Fibroblast of the conjunctiva (primary cell): ENCODE measurements around the gene HERC4.
"Not testable (repeated sequence)": the region's sequence is repeated elsewhere in the genome, so short reads cannot be mapped to it uniquely, and the experiment has no call there.

Experiments
- DNase-seq: peaks from one replicate; pipeline ENCODE4 v3.0.0-alpha.2; 2010; ENCODE audit warnings: low read depth

The HERC4 gene

DNA sequence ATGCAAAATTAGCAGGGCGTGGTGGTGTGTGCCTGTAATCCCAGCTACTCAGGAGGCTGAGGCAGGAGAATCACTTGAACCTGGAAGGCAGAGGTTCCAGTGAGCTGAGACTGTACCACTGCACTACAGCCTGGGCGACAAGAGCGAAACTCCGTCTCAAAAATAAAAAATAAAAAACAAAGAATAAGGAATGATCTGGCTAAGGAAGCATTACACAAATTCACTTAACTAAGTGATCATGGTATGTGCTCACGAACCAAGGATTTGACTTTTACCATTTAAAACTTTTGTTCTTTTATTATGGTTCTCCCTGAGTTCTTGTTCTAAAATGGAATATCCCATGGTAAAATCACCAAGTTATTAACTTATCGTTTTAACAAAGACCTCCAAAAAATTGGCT lies 119.5 kb downstream of the HERC4 start:
- DNase-seq = no peak

DNA sequence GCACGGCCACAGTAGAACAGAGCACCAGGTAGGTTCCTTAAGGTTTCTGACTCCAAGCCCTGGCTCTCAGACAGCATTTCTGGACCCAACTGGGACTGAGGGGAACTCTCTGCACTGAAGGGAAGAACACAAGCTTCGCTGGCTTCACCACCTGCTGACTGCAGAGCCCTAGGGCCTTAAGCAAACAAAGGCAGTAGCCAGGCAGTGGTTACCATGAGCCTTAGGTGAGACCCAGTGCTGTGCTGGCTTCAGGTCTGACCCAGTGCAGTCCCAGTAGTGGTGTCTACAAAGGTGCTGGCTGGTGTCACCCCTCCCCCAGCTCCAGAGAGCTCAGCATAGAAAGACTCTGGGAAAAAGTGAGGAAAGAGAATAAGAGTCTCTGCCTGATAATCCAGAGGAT lies 131.2 kb downstream of the HERC4 start:
- no peak for DNase-seq

DNA sequence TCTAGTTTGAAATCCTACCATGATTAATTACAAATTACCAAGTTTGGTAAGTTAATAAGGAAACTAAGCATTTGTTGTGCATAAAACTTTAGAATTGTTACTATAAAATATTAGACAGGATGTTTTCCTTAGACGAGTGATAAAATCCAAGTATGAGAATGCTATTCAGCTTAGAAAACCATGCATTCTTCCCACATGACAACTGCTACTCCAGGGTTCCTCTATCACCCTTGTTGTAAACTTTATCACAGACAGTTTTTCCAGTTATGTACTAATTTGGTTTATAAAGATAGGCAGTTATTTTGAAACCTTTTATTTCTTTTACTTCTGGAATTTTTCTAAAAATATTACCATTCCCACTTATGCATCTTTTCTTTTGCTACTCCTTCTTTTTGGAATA lies 138.7 kb downstream of the HERC4 start:
- DNase-seq = no peak

DNA sequence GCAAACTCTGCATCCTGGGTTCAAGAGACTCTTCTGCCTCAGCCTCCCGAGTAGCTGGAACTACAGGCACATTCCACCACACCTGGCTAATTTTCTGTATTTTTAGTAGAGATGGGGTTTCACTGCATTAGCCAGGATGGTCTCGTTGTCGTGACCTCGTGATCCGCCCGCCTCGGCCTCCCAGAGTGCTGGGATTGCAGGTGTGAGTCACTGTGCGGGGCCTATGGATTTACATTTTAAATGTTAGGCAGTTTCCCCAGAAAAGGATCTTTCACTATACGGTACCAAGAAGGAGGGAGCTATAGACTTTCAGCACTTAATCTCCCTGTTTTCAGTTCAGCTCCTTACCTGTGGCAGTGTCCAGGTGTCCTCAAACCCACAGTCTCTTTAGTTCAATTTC lies 139.9 kb downstream of the HERC4 start:
- no peak for DNase-seq

DNA sequence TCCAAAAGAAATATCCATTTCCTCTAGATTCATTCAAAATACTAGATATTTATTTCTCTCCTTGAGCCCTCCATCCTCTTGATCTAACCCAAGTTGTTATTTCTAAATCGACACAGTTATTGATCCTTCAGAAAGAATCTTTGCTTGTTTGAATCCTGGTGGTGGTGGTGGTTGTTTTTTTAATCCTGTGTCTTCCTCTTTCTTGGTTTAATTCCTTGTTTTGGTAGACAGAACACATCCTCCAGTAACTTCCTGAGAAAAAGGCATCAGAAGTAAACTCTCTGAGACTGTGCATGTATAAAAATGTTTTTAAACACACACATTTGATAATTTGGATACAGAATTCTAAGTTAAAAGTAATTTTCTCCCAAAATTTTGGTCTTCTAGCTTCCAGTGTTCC lies 140.7 kb downstream of the HERC4 start:
- no peak for DNase-seq

DNA sequence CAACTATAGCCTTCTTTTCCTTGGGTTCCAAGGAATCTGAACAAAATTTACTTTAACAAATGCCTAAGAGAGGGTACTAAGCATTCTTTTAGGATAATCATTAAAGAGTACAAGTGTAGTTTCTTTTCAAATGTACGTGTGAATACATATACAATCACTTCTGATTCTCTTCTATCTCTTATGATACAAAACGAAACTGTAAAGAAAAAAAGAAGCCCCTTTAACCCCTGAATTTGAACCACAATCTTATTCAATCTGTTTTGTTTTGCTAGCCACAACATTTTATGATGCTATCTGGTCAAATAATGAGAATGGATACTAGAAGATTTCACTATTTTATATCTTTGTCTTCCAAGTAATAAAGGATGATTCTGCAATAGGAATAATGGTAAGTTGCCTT lies 141.9 kb downstream of the HERC4 start:
- DNase-seq = no peak

DNA sequence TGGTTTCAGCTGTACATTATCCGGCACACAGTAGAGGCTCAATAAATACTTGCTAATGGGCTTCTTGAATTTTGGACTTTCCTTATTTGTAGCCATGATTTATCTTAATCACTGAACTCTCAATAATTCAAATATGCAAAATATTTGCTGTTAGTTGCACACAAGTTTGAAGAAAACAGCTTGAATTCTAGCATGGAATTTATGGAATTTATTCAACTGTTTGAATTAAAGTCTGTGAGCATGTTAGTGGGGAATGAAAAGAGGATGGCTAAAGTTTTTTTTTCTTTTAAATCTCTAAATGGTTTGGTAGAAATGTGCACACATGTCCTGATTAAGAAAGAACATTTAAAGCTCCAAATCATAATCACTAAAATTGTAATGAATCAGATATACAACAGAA lies 148.1 kb downstream of the HERC4 start:
- no peak for DNase-seq

DNA sequence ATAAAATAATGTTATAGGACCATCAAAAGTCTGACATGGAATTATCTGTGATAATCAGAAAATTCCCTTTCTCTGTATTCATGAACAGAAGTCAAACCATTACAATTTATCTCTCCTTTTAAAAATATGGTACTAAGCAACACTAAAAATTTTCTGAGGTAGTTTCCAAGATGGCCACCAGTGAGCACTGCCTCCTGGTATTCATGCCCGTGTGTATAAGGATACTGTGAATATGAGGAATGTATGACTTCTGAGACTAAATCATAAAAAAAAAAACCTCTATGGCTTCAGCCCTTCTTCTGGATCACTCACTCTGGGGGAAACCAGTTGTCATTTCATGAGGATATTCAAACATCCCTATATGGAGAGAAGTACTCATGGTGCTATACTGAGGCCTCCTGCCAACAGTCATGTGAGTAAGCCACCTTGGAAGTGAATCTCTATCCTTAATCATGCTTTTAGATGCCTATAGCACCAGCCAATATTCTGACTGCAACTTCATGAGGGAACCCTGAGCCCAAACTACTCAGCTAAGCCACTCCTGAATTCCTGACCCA lies 149.6 kb downstream of the HERC4 start:
- no peak for DNase-seq

DNA sequence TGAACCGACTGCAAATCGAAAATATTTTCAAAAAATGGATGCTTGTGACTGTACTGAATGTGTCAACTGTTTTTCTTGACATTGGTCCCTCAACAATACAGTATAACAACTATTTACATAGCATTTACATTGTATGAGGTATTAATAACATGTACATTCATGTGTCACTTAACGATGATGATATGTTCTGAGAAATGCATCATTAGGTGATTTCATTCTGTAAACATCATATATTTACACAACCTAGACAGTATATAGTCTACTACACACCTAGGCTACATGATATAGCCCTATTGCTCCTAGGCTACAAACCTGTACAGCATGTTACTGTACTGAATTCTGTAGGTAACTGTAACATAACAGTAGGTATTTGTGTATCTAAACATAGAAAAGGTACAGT lies 150.9 kb downstream of the HERC4 start:
- DNase-seq = no peak

DNA sequence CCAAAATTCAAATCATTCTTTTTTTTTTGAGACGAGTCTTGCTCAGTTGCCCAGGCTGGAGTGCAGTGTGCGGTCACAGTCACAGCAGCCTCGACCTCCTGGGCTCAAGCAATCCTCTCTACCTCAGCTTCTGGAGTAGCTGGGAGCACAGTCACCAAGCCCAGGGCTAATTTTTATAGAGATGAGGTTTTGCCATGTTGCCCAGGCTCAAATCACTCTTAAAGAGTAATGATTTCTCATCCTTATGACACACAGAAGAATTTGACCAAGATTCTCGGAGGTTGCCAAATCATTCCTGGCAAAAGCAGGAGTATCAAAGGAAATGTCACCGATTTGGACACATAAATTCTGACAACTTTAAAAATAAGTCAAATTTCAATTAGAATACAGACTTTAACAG lies 151.5 kb downstream of the HERC4 start:
- no peak for DNase-seq

DNA sequence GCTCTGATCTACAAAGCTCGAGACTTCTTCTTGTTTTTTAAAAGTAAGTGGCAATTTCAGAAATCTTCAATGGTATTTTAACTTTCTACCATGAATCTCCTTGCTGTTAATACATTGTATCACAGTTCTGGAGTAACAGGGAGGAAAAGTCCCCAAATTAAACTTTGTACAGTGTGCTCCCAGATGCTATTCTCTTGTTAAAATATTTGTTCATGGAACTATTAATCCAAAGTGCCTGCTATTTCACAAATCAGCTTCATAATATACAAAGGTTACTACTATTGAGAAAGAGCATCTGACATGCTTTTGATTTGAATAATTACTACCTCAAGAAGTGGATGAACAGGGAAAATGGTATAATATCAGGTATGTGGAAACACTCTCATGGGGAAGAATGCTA lies 154.0 kb downstream of the HERC4 start:
- DNase-seq = no peak

DNA sequence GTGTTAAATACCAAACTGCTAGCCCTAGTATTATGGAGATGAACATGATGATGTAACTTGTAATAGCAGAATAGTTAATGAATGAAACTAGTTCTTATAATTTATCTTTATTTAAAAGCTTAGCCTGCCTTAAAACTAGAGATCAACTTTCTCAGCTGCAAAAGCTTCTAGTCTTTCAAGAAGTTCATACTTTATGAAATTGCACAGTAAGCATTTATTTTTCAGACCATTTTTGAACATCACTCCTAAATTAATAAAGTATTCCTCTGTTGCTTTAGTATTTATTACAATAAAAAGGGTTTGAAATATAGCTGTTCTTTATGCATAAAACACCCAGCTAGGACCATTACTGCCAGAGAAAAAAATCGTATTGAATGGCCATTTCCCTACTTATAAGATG lies 157.4 kb downstream of the HERC4 start:
- no peak for DNase-seq

DNA sequence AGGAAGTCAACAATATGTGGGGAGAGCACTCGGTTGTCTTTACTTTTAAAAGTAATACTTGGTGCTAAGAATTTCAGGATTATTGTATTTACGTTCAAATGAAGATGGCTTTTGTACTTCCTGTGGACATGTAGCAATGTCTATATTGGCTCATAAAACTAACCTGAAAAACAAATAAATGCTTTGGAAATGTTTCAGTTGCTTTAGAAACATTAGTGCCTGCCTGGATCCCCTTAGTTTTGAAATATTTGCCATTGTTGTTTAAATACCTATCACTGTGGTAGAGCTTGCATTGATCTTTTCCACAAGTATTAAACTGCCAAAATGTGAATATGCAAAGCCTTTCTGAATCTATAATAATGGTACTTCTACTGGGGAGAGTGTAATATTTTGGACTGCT lies 157.9 kb downstream of the HERC4 start:
- no peak for DNase-seq

DNA sequence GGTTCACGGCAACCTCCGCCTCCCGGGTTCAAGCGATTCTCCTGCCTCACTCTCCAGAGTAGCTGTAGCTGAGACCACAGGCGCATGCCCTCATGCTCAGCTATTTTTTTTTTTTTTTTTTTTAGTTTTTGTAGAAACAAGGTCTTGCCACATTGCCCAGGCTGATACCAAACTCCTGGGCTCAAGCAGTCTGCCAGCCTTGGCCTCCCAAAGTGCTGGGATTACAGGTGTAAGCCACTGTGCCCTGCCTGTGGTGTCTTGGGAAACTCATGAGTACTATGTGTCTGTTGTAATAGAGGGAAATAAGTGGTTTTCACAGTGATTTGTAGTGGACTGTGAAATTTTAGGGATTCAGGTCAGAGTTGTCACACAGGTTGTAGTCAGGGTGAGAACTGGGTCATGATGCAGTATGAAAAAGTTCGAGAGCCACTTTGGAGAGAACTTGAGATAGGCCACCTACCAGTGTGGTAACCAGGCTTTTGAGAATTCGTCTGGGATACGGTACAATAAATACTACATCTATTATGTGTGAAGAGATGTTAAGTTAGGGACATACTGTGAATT lies 160.2 kb downstream of the HERC4 start:
- DNase-seq = no peak

DNA sequence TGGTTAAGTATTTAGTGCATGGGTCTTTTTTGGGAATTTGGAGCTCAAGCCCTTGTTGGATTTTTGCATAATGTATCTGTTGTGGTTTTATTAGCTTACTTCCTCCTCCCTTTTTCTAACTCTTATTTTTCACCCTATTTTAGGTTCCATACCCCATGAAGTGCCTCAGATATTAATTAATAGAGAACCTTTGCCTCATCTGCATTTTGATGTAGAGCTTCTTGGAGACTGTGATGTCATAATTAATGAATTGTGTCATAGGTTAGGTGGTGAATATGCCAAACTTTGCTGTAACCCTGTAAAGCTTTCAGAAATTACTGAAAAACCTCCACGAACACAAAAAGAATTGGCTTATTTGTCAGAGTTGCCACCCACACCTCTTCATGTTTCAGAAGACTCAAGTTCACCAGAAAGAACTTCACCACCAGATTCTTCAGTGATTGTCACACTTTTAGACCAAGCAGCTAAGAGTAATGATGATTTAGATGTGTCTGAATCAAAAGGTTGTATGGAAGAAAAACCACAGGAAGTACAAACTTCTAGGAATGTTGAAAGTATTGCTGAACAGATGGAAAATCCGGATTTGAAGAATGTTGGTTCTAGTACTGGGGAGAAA lies 162.6 kb downstream of the HERC4 start:
- DNase-seq = no peak

DNA sequence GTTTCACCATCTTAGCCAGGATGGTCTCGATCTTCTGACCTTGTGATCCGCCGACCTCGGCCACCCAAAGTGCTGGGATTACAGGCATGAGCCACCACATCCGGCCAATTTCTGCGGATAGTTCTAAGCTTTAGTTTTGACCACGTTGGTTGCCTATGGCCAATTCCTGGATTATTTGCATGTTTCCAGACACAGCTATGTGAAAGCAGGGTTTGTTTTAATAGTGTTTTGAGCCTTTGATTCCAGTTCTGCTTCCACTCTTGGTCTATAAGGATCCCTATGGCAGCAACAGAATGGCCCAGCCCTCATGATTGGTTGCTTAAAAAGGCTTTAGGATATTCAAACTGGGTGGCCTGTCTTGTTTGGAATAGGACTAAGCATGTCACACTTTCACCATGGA lies 171.5 kb downstream of the HERC4 start:
- no peak for DNase-seq

DNA sequence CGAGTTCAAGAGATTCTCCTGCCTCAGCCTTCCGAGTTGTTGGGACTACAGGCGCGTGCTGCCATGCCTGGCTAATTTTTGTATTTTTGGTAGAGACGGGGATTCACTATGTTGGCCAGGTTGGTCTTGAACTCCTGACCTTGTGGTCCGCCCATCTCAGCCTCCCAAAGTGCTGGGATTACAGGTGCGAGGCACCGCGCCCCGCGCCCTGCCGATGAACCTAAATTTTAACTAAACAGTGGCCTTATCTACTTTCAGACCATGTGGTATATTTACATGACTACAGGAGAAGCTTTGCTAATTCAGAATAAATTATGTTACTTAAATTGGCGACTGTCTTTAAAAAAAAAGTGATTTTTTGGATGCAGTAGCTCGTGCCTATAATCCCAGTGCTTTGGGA lies 181.4 kb downstream of the HERC4 start:
- DNase-seq = no peak

DNA sequence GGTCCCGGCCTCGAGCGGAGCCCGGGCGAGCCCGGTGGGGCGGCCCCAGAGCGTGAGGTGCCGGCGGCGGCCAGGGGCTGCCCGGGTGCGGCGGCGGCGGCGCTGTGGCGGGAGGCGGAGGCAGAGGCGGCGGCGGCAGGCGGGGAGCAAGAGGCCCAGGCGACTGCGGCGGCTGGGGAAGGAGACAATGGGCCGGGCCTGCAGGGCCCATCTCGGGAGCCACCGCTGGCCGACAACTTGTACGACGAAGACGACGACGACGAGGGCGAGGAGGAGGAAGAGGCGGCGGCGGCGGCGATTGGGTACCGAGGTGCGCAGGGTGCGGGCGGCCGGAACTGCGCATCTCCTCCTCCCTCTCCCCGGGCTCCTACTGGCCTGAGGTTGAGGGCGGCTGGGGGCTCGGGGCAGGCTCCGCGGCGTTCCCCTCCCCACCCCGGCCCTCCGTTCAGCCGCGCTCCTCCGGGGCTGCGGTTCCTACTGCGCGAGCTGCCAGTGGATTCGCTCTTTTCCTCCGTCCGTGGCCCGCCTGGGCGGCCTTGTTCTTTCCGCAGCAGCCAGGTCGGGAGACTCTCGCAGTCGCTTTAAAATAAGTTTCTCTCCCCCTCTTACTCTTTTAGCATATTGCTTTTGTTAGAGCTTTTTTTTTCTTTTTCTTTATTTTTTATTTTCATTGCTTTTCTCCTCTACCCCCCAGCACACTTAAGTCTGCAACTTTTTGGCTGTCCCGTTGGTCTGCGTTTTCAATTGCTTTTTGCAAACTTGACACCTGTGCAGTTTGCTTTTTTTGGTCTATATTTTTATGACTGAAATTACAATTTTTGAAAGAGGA lies 190.0 kb downstream of the HERC4 start:
- peak; percentile 55 for DNase-seq

DNA sequence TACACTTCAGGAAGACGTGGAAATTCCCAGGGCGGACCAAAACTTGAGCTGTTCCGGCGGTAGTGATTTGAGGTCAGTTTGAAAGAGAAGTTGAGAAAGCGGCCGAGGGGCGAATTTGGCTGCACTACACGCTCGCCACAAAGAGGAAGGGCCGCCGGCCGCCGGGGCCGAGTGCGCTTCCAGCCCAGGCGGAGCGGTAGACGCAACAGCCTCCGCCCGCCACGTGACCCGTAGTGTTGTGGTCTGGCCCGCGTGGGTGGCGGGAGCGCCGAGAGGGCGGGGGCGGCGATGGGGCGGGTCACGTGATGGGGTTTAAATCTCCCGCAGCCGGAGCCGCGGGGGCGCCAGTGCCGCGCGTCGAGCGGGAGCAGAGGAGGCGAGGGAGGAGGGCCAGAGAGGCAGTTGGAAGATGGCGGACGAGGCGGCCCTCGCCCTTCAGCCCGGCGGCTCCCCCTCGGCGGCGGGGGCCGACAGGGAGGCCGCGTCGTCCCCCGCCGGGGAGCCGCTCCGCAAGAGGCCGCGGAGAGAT lies 190.7 kb downstream of the HERC4 start, which contains the start of gene SIRT1:
SIRT1 (plus strand) TSS at position 344 of the 529 bp plus-strand sequence; CDS start at position 410, 66 bp downstream.
- peak; percentile 91 for DNase-seq

DNA sequence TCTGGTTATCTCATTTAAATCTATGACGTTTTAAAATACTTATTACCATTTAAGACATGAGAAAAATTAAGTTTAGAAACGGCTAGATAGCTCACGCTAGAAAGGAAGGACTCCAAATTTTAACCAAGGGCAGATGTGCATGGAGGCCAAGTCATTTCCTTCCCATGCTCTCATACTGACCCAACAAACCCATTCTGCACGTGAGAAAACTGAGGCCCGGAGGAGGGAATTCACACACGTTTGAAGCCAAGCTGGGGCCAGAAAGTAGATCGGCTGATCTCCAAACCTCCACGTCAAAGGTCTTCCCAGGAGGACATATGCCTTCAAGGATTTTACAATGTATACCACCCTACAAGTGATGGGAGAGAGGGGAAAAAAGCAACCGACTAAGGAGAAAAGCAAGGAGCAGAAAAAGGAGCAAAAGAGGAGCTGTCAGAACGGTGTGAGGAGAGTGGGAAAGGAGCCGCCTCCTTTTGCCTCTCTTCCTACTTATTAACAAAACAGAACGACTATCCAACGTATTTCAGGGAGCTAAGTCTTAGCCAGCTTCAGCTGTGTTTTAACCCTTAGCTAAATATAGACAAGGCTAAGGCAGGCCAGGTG lies 191.3 kb downstream of the HERC4 start:
- DNase-seq = peak; percentile 1

DNA sequence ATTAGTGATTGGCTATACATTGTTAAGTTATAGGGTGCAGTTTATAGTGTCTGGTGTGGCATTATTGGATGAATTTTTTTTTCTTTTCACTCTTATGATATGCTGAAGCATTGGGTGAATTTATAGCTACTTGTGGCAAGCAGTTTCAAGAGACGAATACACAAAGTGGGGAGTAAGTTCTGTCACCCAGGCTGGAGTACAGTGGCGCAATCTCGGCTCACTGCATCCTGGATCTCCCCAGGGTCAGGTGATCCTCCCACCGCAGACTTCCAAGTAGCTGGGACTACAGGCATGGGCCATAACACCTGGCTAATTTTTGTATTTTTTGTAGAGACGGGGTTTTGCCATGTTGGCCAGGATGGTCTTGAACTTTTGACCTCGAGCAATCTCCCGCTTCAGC lies 196.9 kb downstream of the HERC4 start:
- DNase-seq = no peak

DNA sequence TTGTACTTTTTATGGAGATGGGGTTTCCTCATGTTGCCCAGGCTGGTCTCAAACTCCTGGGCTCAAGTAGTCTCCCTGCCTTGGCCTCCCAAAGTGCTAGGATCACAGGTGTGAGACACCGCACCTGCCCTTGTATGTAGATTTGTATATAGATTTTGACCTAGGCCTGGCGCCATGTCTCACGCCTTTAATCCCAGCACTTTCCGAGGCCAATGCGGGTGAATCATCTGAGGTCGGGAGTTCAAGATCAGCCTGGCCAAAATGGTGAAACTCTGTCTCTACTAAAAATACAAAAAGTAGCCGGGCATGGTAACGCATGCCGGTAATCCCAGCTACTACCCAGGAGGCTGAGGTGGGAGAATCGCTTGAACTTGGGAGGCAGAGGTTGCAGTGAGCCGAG lies 197.7 kb downstream of the HERC4 start:
- not testable (repeated sequence) for DNase-seq
